CD4-positive, alpha-beta T cell (primary cell): ENCODE data around the gene PRKN. TPM values are rescaled to one million over a fixed set of nuclear protein-coding genes. Genes with fewer than 3 reads are reported as not detected.

Source experiments
- ATAC-seq: fragments of 200-7000 bp; cut with Tn5 transposase; one replicate; pipeline ENCODE4 v1.10.0; 2022; ENCODE audit warnings: mild to moderate bottlenecking; ENCODE audit not compliant: poor library complexity
- CTCF ChIA-PET: fragments of 350-600 bp; sonication (Branson Sonifier 250); formaldehyde crosslinking; loops from one replicate; lab custom pipeline; 2021; ENCODE audit warnings: antibody characterized with exemption, inconsistent platforms; lab: Charles Lee
- POLR2A ChIA-PET: fragments of 350-600 bp; sonication (Branson Sonifier 250); formaldehyde crosslinking; loops from one replicate; lab custom pipeline; 2021; ENCODE audit warnings: antibody characterized with exemption, inconsistent platforms; lab: Charles Lee
- DNase-seq, 14 experiments: peaks; one replicate each; pipeline ENCODE4 v3.0.0-alpha.2; 2013 to 2020; ENCODE audit warnings: mixed read lengths in 2 of 14
- H3K27ac ChIP-seq, 2 donors: one replicate each; pipeline versions ENCODE4 v1.5.1 to v1.7.0; 2013; ENCODE audit warnings: low read length in 2 of 2, low read depth in 1 of 2, mild to moderate bottlenecking in 1 of 2
- H3K27me3 ChIP-seq, 2 experiments: 1 replicate in 1 of 2; 2 replicates in 1 of 2; pipeline versions ENCODE4 v1.6.1 to v1.7.0; 2013; ENCODE audit warnings: low read length in 2 of 2, control low read depth in 1 of 2, mild to moderate bottlenecking in 1 of 2, moderate library complexity in 1 of 2; ENCODE audit not compliant: insufficient read depth in 2 of 2, control insufficient read depth in 1 of 2
- H3K36me3 ChIP-seq: one replicate; pipeline ENCODE4 v1.6.1; 2013; ENCODE audit warnings: low read length, control low read depth; ENCODE audit not compliant: insufficient read depth
- H3K4me1 ChIP-seq: one replicate; pipeline ENCODE4 v1.6.1; 2013; ENCODE audit warnings: low read length, control low read depth; ENCODE audit not compliant: insufficient read depth
- H3K4me3 ChIP-seq: one replicate; pipeline ENCODE4 v1.5.1; 2013; ENCODE audit warnings: mild to moderate bottlenecking, low read length, moderate library complexity
- H3K9me3 ChIP-seq, 2 experiments: 1 replicate in 1 of 2; 2 replicates in 1 of 2; pipeline versions ENCODE4 v1.6.1 to v1.7.0; 2013; ENCODE audit warnings: low read length in 2 of 2, mild to moderate bottlenecking in 2 of 2, control low read depth in 1 of 2, moderate library complexity in 1 of 2; ENCODE audit not compliant: control insufficient read depth in 1 of 2, insufficient read depth in 1 of 2
- H3K27ac Mint-ChIP-seq: one replicate; pipeline ENCODE4 v1.8.0; 2020; ENCODE audit warnings: mixed read lengths
- H3K27me3 Mint-ChIP-seq: one replicate; pipeline ENCODE4 v1.8.0; 2021; ENCODE audit warnings: mixed read lengths
- H3K36me3 Mint-ChIP-seq: one replicate; pipeline ENCODE4 v1.8.0; 2021; ENCODE audit warnings: low read depth, mixed read lengths
- H3K4me1 Mint-ChIP-seq: one replicate; pipeline ENCODE4 v1.8.0; 2021; ENCODE audit warnings: low read depth, mixed read lengths
- H3K4me3 Mint-ChIP-seq: one replicate; pipeline ENCODE4 v1.8.0; 2020; ENCODE audit warnings: mild to moderate bottlenecking, mixed read lengths
- H3K9me3 Mint-ChIP-seq: one replicate; pipeline ENCODE4 v1.8.0; 2020; ENCODE audit warnings: mixed read lengths
- intact Hi-C, 2 experiments: fragments of 100-400 bp; cut with DNase I in 1 of 2; cut with micrococcal nuclease in 1 of 2; formaldehyde crosslinking; loops; one replicate each; pipeline versions ENCODE4 v1.15.1 to v1.9.0; 2023 to 2025; cut with DNase I, micrococcal nuclease
- total RNA-seq, 174 experiments: library from RNA in 2 of 174; stranded (reverse) in 2 of 174; gene quantifications; one replicate each; pipeline ENCODE4 v1.2.3 and lab custom pipeline; 2021 to 2026
- TF ChIP-seq, protein P1 (sequence below): fragments of 200-600 bp; IDR thresholded peaks from one replicate; pipeline ENCODE4 v1.8.0; 2022; ENCODE audit warnings: antibody characterized with exemption, mild to moderate bottlenecking

Gene PRKN
- total RNA-seq, 2 experiments from 2014 or later = 5.2 to 5.4 TPM

DNA sequence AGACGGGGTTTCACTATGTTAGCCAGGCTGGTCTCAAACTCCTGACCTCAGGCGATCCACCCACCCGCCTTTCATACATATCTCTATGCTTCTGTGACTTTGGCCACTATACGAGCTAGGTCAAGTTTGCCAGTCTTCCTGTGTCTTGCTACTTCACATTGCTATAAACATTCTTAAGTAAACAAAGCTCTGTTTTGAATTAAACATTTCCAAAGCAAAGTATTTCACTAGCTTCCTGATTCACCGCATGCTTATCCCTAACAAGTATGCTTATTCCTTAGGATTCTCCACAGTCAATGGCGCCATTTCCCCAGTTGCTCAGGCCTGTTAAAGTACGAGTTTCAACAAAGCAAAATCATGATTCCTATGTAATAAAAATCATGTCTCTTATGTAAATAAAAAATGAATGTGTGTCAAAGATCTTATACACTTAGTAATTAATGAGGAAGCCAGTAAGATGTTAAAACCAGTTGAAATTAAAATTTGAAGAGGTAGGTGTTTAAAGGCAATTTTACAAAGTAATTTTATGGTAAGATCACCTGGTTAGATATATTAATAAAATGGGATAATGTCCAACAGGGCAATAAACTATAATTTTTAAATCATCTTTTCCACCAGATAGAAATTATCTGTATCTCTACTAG is 88.5 kb downstream of the PRKN start:
- H3K4me1 ChIP-seq = no peaks in the 10 kb centered on the region
- H3K4me3 ChIP-seq = no peak overlapping the region
- ChIA-PET CTCF (no interaction called here), POLR2A (no interaction called here)
- no peak overlapping the region for H3K27ac ChIP-seq
- H3K4me3 Mint-ChIP-seq = no peak overlapping the region
- H3K36me3 Mint-ChIP-seq = peaks cover 11% of the 10 kb centered on the region
- H3K4me1 Mint-ChIP-seq = no peaks in the 10 kb centered on the region
- H3K27me3 Mint-ChIP-seq = no peaks in the 10 kb centered on the region
- TF ChIP-seq, protein P1, sequence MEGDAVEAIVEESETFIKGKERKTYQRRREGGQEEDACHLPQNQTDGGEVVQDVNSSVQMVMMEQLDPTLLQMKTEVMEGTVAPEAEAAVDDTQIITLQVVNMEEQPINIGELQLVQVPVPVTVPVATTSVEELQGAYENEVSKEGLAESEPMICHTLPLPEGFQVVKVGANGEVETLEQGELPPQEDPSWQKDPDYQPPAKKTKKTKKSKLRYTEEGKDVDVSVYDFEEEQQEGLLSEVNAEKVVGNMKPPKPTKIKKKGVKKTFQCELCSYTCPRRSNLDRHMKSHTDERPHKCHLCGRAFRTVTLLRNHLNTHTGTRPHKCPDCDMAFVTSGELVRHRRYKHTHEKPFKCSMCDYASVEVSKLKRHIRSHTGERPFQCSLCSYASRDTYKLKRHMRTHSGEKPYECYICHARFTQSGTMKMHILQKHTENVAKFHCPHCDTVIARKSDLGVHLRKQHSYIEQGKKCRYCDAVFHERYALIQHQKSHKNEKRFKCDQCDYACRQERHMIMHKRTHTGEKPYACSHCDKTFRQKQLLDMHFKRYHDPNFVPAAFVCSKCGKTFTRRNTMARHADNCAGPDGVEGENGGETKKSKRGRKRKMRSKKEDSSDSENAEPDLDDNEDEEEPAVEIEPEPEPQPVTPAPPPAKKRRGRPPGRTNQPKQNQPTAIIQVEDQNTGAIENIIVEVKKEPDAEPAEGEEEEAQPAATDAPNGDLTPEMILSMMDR = no peak
- H3K9me3 Mint-ChIP-seq = no peaks in the 10 kb centered on the region
- H3K36me3 ChIP-seq = no peaks in the 10 kb centered on the region
- H3K9me3 ChIP-seq = no peaks in the 10 kb centered on the region
- ATAC-seq = no peak
- intact Hi-C loops = no loop called here
- no peak overlapping the region for H3K27ac Mint-ChIP-seq
- DNase-seq = no peak
- H3K27me3 ChIP-seq = no peaks in the 10 kb centered on the region

- intact Hi-C loops = no loop called here
Measured at GRCh38 chr6:162637317-162637716, 90.2 kb downstream of the PRKN start.

DNA sequence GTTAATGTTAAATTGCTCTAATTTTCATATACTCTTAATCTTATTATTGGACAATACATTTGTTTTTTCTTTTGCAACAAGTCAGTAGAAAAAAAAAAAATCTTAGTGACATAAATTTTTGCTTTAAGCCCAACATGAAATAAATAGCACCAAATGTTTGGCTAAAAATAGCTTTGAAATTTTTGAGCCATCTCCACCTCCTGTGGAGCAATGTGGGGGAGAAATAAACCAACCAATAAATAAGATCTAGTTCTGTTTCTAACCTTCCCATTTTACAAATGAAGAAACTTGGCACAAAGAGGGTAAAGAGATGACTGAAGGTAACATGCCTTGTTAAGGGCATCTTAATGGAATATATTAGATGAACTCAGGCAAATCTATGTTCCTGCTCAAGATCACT is 91.4 kb downstream of the PRKN start:
- peaks cover 18% of the 10 kb centered on the region for H3K36me3 Mint-ChIP-seq
- ChIA-PET CTCF (interaction anchor here (0.7 kb wide), 1 partner anchor 547 kb away, joined by 3 read pairs; no protein-coding TSS in a partner anchor), POLR2A (no interaction called here)
- Histone ChIP-seq H3K9me3 (no peaks in the 10 kb centered on the region), H3K27me3 (no peaks in the 10 kb centered on the region), H3K4me1 (no peaks in the 10 kb centered on the region), H3K4me3 (no peak overlapping the region), H3K27ac (no peak overlapping the region), H3K36me3 (no peaks in the 10 kb centered on the region)
- ATAC-seq (no peak), DNase-seq (no peak)
- H3K4me3 Mint-ChIP-seq = no peak overlapping the region
- intact Hi-C loops = no loop called here
- no peaks in the 10 kb centered on the region for H3K27me3 Mint-ChIP-seq
- no peak overlapping the region for H3K27ac Mint-ChIP-seq
- TF ChIP-seq, protein P1 = no peak
- peaks cover 5% of the 10 kb centered on the region for H3K9me3 Mint-ChIP-seq
- no peaks in the 10 kb centered on the region for H3K4me1 Mint-ChIP-seq

More at GRCh38 chr6:162637317-162637716, 90.2 kb downstream of the PRKN start:
- Mint-ChIP-seq H3K4me3 (no peak overlapping the region), H3K27ac (no peak overlapping the region), H3K27me3 (no peaks in the 10 kb centered on the region), H3K36me3 (peaks cover 13% of the 10 kb centered on the region), H3K9me3 (peaks cover 3% of the 10 kb centered on the region), H3K4me1 (no peaks in the 10 kb centered on the region)
- ATAC-seq (no peak), DNase-seq (no peak)
- no peaks in the 10 kb centered on the region for H3K9me3 ChIP-seq
- H3K27ac ChIP-seq = no peak overlapping the region
- no peak overlapping the region for H3K4me3 ChIP-seq
- TF ChIP-seq, protein P1 = no peak
- ChIA-PET POLR2A (no interaction called here), CTCF (no interaction called here)
- no peaks in the 10 kb centered on the region for H3K4me1 ChIP-seq
- no peaks in the 10 kb centered on the region for H3K27me3 ChIP-seq
- no peaks in the 10 kb centered on the region for H3K36me3 ChIP-seq
